K562 (cell line): ENCODE results near the gene TLE3. TPM values are rescaled to one million over a fixed set of nuclear protein-coding genes. Genes with fewer than 3 reads are reported as not detected.

Experiments
- ATAC-seq: fragments of 200-7000 bp; cut with Tn5 transposase; 3 replicates; pipeline ENCODE4 v1.9.1; 2020; ENCODE audit warnings: moderate library complexity
- BruUV-seq: library from RNA; stranded (reverse); fragments of 400-500 nt; replicated peaks from 2 replicates; lab custom pipeline; 2021; lab: Mats Ljungman, UMichigan
- CTCF ChIA-PET: fragments of 300-600 bp; formaldehyde crosslinking; extraction: SDS; loops from one replicate; lab custom pipeline; 2021; ENCODE audit warnings: low intra/inter-chr PET ratio; lab: Yijun Ruan, JAX
- POLR2A ChIA-PET: fragments of 300-600, 350-650 bp; sonication (Branson Sonifier 250); formaldehyde crosslinking; extraction: SDS; loops from one replicate; lab custom pipeline; 2021; ENCODE audit warnings: antibody characterized with exemption, inconsistent platforms; lab: Yijun Ruan, JAX
- DNase-seq, 4 experiments: peaks; one replicate each; pipeline versions ENCODE4 v3.0.0 to v3.0.0-alpha.2; 2011 to 2018; ENCODE audit warnings: low spot score in 3 of 4, mixed read lengths in 3 of 4; ENCODE audit errors: extremely low read depth in 1 of 4
- FAIRE-seq: peaks from 2 replicates; lab custom pipeline; 2011; peaks lifted over from hg19 to GRCh38; lab: Jason Lieb, UNC
- H2AFZ ChIP-seq: 2 replicates; pipeline ENCODE4 v1.6.0; 2011; ENCODE audit warnings: low read depth, low read length, control low read depth, inconsistent platforms
- H3K27ac ChIP-seq: fragments of 200-600 bp; 3 replicates; pipeline ENCODE4 v1.8.0; 2011; ENCODE audit warnings: low read depth, mild to moderate bottlenecking, control low read depth, inconsistent platforms, low read length, moderate library complexity, mixed read lengths; ENCODE audit errors: extremely low read depth
- H3K27me3 ChIP-seq, 2 experiments: fragments of 300-600 bp in 1 of 2; 2 replicates in 1 of 2; 3 replicates in 1 of 2; pipeline versions ENCODE4 v1.6.0 to v1.8.0; 2011; ENCODE audit warnings: inconsistent platforms in 2 of 2, low read length in 2 of 2, mild to moderate bottlenecking in 1 of 2, mixed read lengths in 1 of 2, moderate library complexity in 1 of 2; ENCODE audit not compliant: control insufficient read depth in 2 of 2, insufficient read depth in 2 of 2
- H3K36me3 ChIP-seq: fragments of 300-600 bp; 3 replicates; pipeline ENCODE4 v1.8.0; 2011; ENCODE audit warnings: mild to moderate bottlenecking, low read length, inconsistent platforms; ENCODE audit not compliant: control insufficient read depth, insufficient read depth
- H3K4me1 ChIP-seq, 2 experiments: fragments of 200-600 bp in 1 of 2; replicated peaks in 1 of 2; 2 replicates in 1 of 2; 3 replicates in 1 of 2; pipeline versions ENCODE4 v1.5.1 to v1.8.0; 2011; ENCODE audit warnings: inconsistent platforms in 2 of 2, low read length in 2 of 2, mild to moderate bottlenecking in 1 of 2, mixed read lengths in 1 of 2, moderate library complexity in 1 of 2; ENCODE audit not compliant: control insufficient read depth in 2 of 2, insufficient read depth in 2 of 2
- H3K4me2 ChIP-seq: 2 replicates; pipeline ENCODE4 v1.6.1; 2011; ENCODE audit warnings: low read length, control low read depth, inconsistent platforms, mixed read lengths; ENCODE audit not compliant: insufficient read depth
- H3K4me3 ChIP-seq: fragments of 200-600 bp; sonication (generic), shearing (Covaris generic); 2 replicates; pipeline ENCODE4 v1.5.1; 2016; ENCODE audit warnings: control low read depth, inconsistent platforms
- H3K79me2 ChIP-seq: fragments of 200-600 bp; 3 replicates; pipeline ENCODE4 v1.8.0; 2011; ENCODE audit warnings: low read length, inconsistent platforms; ENCODE audit not compliant: control insufficient read depth, insufficient read depth
- H3K9ac ChIP-seq, 2 experiments: 2 replicates each; pipeline versions ENCODE4 v1.6.0 to v1.6.1; 2011; ENCODE audit warnings: low read depth in 2 of 2, low read length in 2 of 2, control low read depth in 1 of 2, inconsistent platforms in 1 of 2, mild to moderate bottlenecking in 1 of 2, mixed read lengths in 1 of 2; ENCODE audit not compliant: insufficient read depth in 1 of 2
- H3K9me1 ChIP-seq: one replicate; pipeline ENCODE4 v1.6.0; 2011; ENCODE audit warnings: inconsistent platforms, mild to moderate bottlenecking, low read length, moderate library complexity; ENCODE audit not compliant: control insufficient read depth, insufficient read depth
- H3K9me3 ChIP-seq: replicated peaks from 2 replicates; pipeline ENCODE4 v1.5.1; 2011; ENCODE audit warnings: low read depth, low read length, inconsistent platforms; ENCODE audit not compliant: control insufficient read depth, insufficient read depth
- H4K20me1 ChIP-seq: replicated peaks from 2 replicates; pipeline ENCODE4 v1.6.1; 2011; ENCODE audit warnings: low read length, inconsistent platforms, mixed read lengths; ENCODE audit not compliant: control insufficient read depth, insufficient read depth
- AFF1 ChIP-seq, 2 experiments: fragments of 450-650 bp; IDR thresholded peaks; 2 replicates each; pipeline ENCODE4 v1.6.1; 2018; ENCODE audit warnings: mild to moderate bottlenecking in 2 of 2, low read depth in 1 of 2; ENCODE audit not compliant: partially characterized antibody in 2 of 2
- CXXC5 ChIP-seq: fragments of 250-450 bp; sonication (Bioruptor Pico); IDR thresholded peaks from 2 replicates; pipeline ENCODE4 v1.8.0; 2022; ENCODE audit warnings: inconsistent platforms, mild to moderate bottlenecking, moderate library complexity
- GATAD2B ChIP-seq: fragments of 450-650 bp; IDR thresholded peaks from 2 replicates; pipeline ENCODE4 v1.6.1; 2017; ENCODE audit warnings: mild to moderate bottlenecking, borderline replicate concordance
- HDAC1 ChIP-seq, 2 experiments: fragments of 450-650 bp; IDR thresholded peaks; 2 replicates each; pipeline ENCODE4 v1.6.1; 2016 to 2017; ENCODE audit warnings: inconsistent platforms in 1 of 2, mild to moderate bottlenecking in 1 of 2, moderate library complexity in 1 of 2
- SMAD4 ChIP-seq: fragments of 250-450 bp; sonication (Bioruptor Pico); conservative IDR thresholded peaks from 2 replicates; pipeline ENCODE4 v1.8.0; 2021; ENCODE audit warnings: inconsistent platforms, mild to moderate bottlenecking, moderate library complexity
- TARDBP ChIP-seq: fragments of 450-650 bp; IDR thresholded peaks from 2 replicates; pipeline ENCODE4 v1.6.1; 2016
- ZFX ChIP-seq: sonication (generic); formaldehyde crosslinking; IDR thresholded peaks from 2 replicates; pipeline ENCODE4 v1.8.0; 2022; ENCODE audit warnings: mild to moderate bottlenecking, missing genetic modification reagents, moderate library complexity
- ZNF444 ChIP-seq: fragments of 250-450 bp; sonication (Bioruptor Pico); IDR thresholded peaks from 2 replicates; pipeline ENCODE4 v1.4.0; 2020; ENCODE audit warnings: mild to moderate bottlenecking, moderate library complexity
- WGBS: fragments of 100-300 bp; shearing (Covaris generic); methylation state at CpG from one replicate; pipeline ENCODE4 v1.1.6; 2016; ENCODE audit warnings: low coverage, mixed read lengths; ENCODE audit not compliant: insufficient coverage; ENCODE audit errors: missing lambda C conversion rate; 5-methylcytosine and 5-hydroxymethylcytosine counted together
- in situ Hi-C: fragments of 300-500 bp; cut with MboI; formaldehyde crosslinking; loops from 4 replicates; pipeline ENCODE4 v1.15.0; 2018; ENCODE audit warnings: inconsistent platforms, mixed read lengths
- intact Hi-C: fragments of 100-400 bp; cut with micrococcal nuclease; formaldehyde crosslinking; loops from 2 replicates; pipeline ENCODE4 v1.14.2; 2022
- polyA plus RNA-seq, 8 experiments: library from polyadenylated mRNA; depleted of rRNA in 4 of 8; stranded (reverse) in 5 of 8; unstranded in 3 of 8; fragments of >200 nt; fragmentation: Nextera tagmentation in 2 of 8; fragmentation: Illumina TruSeq in 1 of 8; extraction: Ambion mirVana in 2 of 8; extraction: Trizol in 1 of 8; gene quantifications; 2 replicates each; pipeline versions ENCODE4 v1.2.1 to v1.2.3, GENCODE V29; 2011 to 2014; ENCODE audit warnings: inconsistent platforms in 1 of 8, missing spikeins in 1 of 8
- total RNA-seq, 7 experiments: library from RNA; depleted of rRNA in 6 of 7; stranded (reverse); fragments of >200 nt in 6 of 7; fragmentation: Illumina TruSeq in 2 of 7; extraction: Trizol in 2 of 7; gene quantifications; 2 replicates each; pipeline versions ENCODE4 v1.2.1 to v1.2.3, GENCODE V29; 2011 to 2021; ENCODE audit warnings: low replicate concordance in 1 of 7
- TF ChIP-seq, protein P1 (sequence below): fragments of 450-650 bp; IDR thresholded peaks from 2 replicates; pipeline ENCODE4 v1.6.1; 2018; ENCODE audit not compliant: partially characterized antibody

TLE3 gene
- total and polyA plus RNA-seq, 9 of the 15 experiments (the other 6 are each of a cell fraction or from before 2014, with no cell fraction given) = 1.5 to 84.2 (median 14.1) TPM

GRCh38 chr15:70095408-70096214 lies 2.1 kb downstream of the TLE3 start (continued):
- TF ChIP-seq ZFX (CRISPR knock-in tag) (peak; percentile 57), TARDBP (no peak), CXXC5 (CRISPR knock-in tag) (0 out of 2 replicates have a peak, but pooled peaks have one; percentile 23), GATAD2B (peak; percentile 40; the same call in 1 of the 2 replicates), SMAD4 (CRISPR knock-in tag) (0 out of 2 replicates have a peak, but pooled peaks have one; percentile 8)

- Histone ChIP-seq H3K4me1 (peaks cover 64 to 70% of the 10 kb centered on the region in 2 experiments), H3K4me2 (peak overlapping the region; percentile 92), H4K20me1 (peaks cover 40% of the 10 kb centered on the region), H3K4me3 (peak overlapping the region; percentile 75), H3K79me2 (peaks cover 83% of the 10 kb centered on the region), H3K27ac (peak overlapping the region; percentile 44; the same call in 1 of the 3 replicates), H3K9me1 (no peaks in the 10 kb centered on the region), H2AFZ (no peak overlapping the region), H3K9me3 (no peaks in the 10 kb centered on the region), H3K9ac (peak overlapping the region; percentile 45 to 98; a peak in 3 of 4 replicates), H3K27me3 (no peaks in the 10 kb centered on the region), H3K36me3 (peaks cover 51% of the 10 kb centered on the region; the same call in 2 of the 3 replicates)
- in situ Hi-C loops = no loop called here
- no peak for TF ChIP-seq ZNF444
- TF ChIP-seq HDAC1 (IDR thresholded peaks at IDR 0.05) = no peak
- TF ChIP-seq, protein P1, sequence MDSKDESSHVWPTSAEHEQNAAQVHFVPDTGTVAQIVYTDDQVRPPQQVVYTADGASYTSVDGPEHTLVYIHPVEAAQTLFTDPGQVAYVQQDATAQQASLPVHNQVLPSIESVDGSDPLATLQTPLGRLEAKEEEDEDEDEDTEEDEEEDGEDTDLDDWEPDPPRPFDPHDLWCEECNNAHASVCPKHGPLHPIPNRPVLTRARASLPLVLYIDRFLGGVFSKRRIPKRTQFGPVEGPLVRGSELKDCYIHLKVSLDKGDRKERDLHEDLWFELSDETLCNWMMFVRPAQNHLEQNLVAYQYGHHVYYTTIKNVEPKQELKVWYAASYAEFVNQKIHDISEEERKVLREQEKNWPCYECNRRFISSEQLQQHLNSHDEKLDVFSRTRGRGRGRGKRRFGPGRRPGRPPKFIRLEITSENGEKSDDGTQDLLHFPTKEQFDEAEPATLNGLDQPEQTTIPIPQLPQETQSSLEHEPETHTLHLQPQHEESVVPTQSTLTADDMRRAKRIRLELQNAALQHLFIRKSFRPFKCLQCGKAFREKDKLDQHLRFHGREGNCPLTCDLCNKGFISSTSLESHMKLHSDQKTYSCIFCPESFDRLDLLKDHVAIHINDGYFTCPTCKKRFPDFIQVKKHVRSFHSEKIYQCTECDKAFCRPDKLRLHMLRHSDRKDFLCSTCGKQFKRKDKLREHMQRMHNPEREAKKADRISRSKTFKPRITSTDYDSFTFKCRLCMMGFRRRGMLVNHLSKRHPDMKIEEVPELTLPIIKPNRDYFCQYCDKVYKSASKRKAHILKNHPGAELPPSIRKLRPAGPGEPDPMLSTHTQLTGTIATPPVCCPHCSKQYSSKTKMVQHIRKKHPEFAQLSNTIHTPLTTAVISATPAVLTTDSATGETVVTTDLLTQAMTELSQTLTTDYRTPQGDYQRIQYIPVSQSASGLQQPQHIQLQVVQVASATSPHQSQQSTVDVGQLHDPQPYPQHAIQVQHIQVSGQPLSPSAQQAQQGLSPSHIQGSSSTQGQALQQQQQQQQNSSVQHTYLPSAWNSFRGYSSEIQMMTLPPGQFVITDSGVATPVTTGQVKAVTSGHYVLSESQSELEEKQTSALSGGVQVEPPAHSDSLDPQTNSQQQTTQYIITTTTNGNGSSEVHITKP = peak; percentile 71
- no peak for TF ChIP-seq AFF1 (IDR thresholded peaks at IDR 0.05; ENCODE audit: low read depth in 1 of 2, partially characterized antibody in 2 of 2)
- WGBS = 30% methylated on average over 8 of the region's 8 CpGs
- peak in 1 of 4 experiments; percentile 25 for DNase-seq
- ATAC-seq = no peak
- ChIA-PET POLR2A (interaction anchor here (0.7 to 2.3 kb wide), 8 partner anchors 8 to 438 kb away, joined by 3 to 20 read pairs (median 3); no protein-coding TSS in a partner anchor), CTCF (no interaction called here)
- no TSS peak for BruUV-seq
- FAIRE-seq = peak; percentile 69
- intact Hi-C loops = no loop called here
These were observed 2.9 kb downstream of the TLE3 start for GRCh38 chr15:70094690-70095311.
